ENCODE data around the gene CFHR1.
"Not testable (repeated sequence)": the region's sequence is repeated elsewhere in the genome, so short reads cannot be mapped to it uniquely, and the experiment has no call there.

The CFHR1 gene

GRCh38 chr1:196808529-196809235, 10.8 kb upstream of the CFHR1 start:
- H3K4me1 ChIP-seq (ENCODE audit: control insufficient read depth, insufficient read depth, low read length, poor library complexity, severe bottlenecking) = no peaks in the 10 kb centered on the region
- no peak for DNase-seq
- no peaks in the 10 kb centered on the region for H3K9me3 ChIP-seq (ENCODE audit: control insufficient read depth, low read length)
- H3K4me3 ChIP-seq (ENCODE audit: insufficient read depth, low read depth, low read length, poor library complexity, severe bottlenecking) = no peak overlapping the region
- no peaks in the 10 kb centered on the region for H3K36me3 ChIP-seq (ENCODE audit: control insufficient read depth, insufficient read depth, low read length)
- no peaks in the 10 kb centered on the region for H3K27me3 ChIP-seq (replicated peaks; ENCODE audit: control insufficient read depth, insufficient read depth, low read length, poor library complexity, severe bottlenecking)
- no peak overlapping the region for H3K27ac ChIP-seq (ENCODE audit: insufficient read depth, low read length, poor library complexity, severe bottlenecking)

- not testable (repeated sequence) for H3K36me3 ChIP-seq (ENCODE audit: control insufficient read depth, insufficient read depth, low read length); H3K27ac ChIP-seq (ENCODE audit: insufficient read depth, low read length, poor library complexity, severe bottlenecking); H3K27me3 ChIP-seq (replicated peaks; ENCODE audit: control insufficient read depth, insufficient read depth, low read length, poor library complexity, severe bottlenecking); DNase-seq; H3K4me1 ChIP-seq (ENCODE audit: control insufficient read depth, insufficient read depth, low read length, poor library complexity, severe bottlenecking); H3K4me3 ChIP-seq (ENCODE audit: insufficient read depth, low read depth, low read length, poor library complexity, severe bottlenecking); H3K9me3 ChIP-seq (ENCODE audit: control insufficient read depth, low read length)
Measured at GRCh38 chr1:196817442-196817841, 2.1 kb upstream of the CFHR1 start.

DNA sequence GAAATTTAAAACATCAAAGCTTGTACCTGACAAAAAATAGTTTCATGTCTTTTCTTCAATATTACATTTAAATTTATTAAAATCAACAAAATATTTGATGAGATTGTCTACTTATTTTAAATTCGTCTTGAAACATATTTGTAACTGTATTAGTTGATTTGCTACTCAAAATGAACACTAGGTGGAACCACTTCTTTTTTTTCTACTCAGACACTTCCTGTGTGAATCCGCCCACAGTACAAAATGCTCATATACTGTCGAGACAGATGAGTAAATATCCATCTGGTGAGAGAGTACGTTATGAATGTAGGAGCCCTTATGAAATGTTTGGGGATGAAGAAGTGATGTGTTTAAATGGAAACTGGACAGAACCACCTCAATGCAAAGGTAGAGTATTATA, 8.3 kb downstream of the CFHR1 start:
- H3K27me3 ChIP-seq (replicated peaks; ENCODE audit: control insufficient read depth, insufficient read depth, low read length, poor library complexity, severe bottlenecking); H3K4me1 ChIP-seq (ENCODE audit: control insufficient read depth, insufficient read depth, low read length, poor library complexity, severe bottlenecking); H3K36me3 ChIP-seq (ENCODE audit: control insufficient read depth, insufficient read depth, low read length); H3K27ac ChIP-seq (ENCODE audit: insufficient read depth, low read length, poor library complexity, severe bottlenecking); DNase-seq; H3K4me3 ChIP-seq (ENCODE audit: insufficient read depth, low read depth, low read length, poor library complexity, severe bottlenecking); H3K9me3 ChIP-seq (ENCODE audit: control insufficient read depth, low read length): not testable (repeated sequence)

DNA sequence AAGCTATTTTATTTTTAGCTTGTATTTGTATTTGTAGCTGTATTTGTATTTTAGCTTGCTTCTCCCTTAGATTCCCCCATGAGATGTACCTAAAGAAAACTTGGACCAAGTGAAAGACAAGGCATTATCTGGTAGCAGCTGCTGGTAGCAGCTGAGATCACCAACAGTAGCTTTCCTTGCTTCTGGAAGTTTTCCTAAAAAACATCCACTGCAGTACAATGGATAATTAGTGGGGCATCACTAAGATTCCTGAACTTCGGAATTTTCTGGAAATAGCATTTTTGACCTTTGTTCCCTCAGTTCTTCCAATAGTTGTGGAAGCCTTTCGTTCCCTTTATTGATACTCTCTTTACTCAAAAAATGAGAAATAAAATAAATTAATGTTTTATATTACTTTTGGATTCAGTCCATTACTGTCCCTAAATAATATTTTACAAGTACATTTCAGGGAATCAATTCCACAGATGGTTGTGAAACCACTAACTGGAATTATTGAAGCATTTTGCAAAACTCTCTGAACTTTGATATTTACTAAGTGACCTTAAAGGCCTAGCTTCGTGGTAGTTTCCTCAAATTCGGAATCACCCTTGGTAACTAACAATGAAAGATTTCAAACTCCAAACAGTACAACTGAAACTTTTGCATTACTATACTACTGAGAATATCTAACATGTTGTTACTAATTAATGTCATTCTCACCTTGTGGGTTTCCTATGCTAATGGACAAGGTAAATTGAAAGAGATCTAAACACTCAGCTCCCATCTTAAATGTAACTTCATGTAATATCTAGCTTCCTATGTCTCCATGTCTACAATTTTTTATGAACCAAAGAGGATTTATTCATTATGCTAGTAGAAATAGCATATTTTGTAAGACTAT, 30.3 kb downstream of the CFHR1 start:
- H3K9me3 ChIP-seq (ENCODE audit: control insufficient read depth, low read length); H3K27me3 ChIP-seq (replicated peaks; ENCODE audit: control insufficient read depth, insufficient read depth, low read length, poor library complexity, severe bottlenecking); DNase-seq; H3K27ac ChIP-seq (ENCODE audit: insufficient read depth, low read length, poor library complexity, severe bottlenecking); H3K4me1 ChIP-seq (ENCODE audit: control insufficient read depth, insufficient read depth, low read length, poor library complexity, severe bottlenecking); H3K36me3 ChIP-seq (ENCODE audit: control insufficient read depth, insufficient read depth, low read length); H3K4me3 ChIP-seq (ENCODE audit: insufficient read depth, low read depth, low read length, poor library complexity, severe bottlenecking): not testable (repeated sequence)

DNA sequence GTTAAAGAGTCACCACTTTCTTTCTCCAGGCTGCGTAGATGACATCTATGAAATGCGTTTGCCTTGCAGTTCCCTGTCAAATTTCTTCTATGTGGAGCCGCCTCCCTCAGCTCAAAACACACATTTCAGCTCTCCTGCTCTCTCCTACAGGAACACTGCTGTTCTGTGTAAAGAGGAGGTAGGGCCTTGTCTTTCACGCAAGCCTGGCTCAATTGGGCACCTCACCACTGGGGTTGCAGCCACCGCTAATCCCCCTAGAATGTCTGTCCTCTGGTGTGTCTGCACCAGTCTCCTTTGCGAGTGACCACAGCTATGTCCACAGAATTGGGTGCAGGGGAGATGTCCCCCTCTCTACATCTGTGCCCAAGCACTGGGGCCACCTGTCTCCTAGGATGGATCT, 36.5 kb downstream of the CFHR1 start:
- Histone ChIP-seq H3K4me3 (ENCODE audit: insufficient read depth, low read depth, low read length, poor library complexity, severe bottlenecking) (no peak overlapping the region), H3K4me1 (ENCODE audit: control insufficient read depth, insufficient read depth, low read length, poor library complexity, severe bottlenecking) (no peaks in the 10 kb centered on the region), H3K27ac (ENCODE audit: insufficient read depth, low read length, poor library complexity, severe bottlenecking) (no peak overlapping the region), H3K36me3 (ENCODE audit: control insufficient read depth, insufficient read depth, low read length) (no peaks in the 10 kb centered on the region), H3K27me3 (replicated peaks; ENCODE audit: control insufficient read depth, insufficient read depth, low read length, poor library complexity, severe bottlenecking) (no peaks in the 10 kb centered on the region), H3K9me3 (ENCODE audit: control insufficient read depth, low read length) (no peaks in the 10 kb centered on the region)
- DNase-seq = no peak

- no peaks in the 10 kb centered on the region for H3K27me3 ChIP-seq (replicated peaks; ENCODE audit: control insufficient read depth, insufficient read depth, low read length, poor library complexity, severe bottlenecking)
- H3K9me3 ChIP-seq (ENCODE audit: control insufficient read depth, low read length) = no peaks in the 10 kb centered on the region
- H3K36me3 ChIP-seq (ENCODE audit: control insufficient read depth, insufficient read depth, low read length) = no peaks in the 10 kb centered on the region
- DNase-seq = no peak
- H3K4me3 ChIP-seq (ENCODE audit: insufficient read depth, low read depth, low read length, poor library complexity, severe bottlenecking) = no peak overlapping the region
- no peaks in the 10 kb centered on the region for H3K4me1 ChIP-seq (ENCODE audit: control insufficient read depth, insufficient read depth, low read length, poor library complexity, severe bottlenecking)
- no peak overlapping the region for H3K27ac ChIP-seq (ENCODE audit: insufficient read depth, low read length, poor library complexity, severe bottlenecking)
Measured at GRCh38 chr1:196857188-196857587, 37.7 kb downstream of the CFHR1 start.

- DNase-seq = no peak
- Histone ChIP-seq H3K9me3 (ENCODE audit: control insufficient read depth, low read length) (no peaks in the 10 kb centered on the region), H3K4me1 (ENCODE audit: control insufficient read depth, insufficient read depth, low read length, poor library complexity, severe bottlenecking) (no peaks in the 10 kb centered on the region), H3K27me3 (replicated peaks; ENCODE audit: control insufficient read depth, insufficient read depth, low read length, poor library complexity, severe bottlenecking) (no peaks in the 10 kb centered on the region), H3K36me3 (ENCODE audit: control insufficient read depth, insufficient read depth, low read length) (no peaks in the 10 kb centered on the region), H3K27ac (ENCODE audit: insufficient read depth, low read length, poor library complexity, severe bottlenecking) (no peak overlapping the region), H3K4me3 (ENCODE audit: insufficient read depth, low read depth, low read length, poor library complexity, severe bottlenecking) (no peak overlapping the region)
Measured at GRCh38 chr1:196858811-196859210, 39.3 kb downstream of the CFHR1 start.

GRCh38 chr1:196860323-196860884, 40.9 kb downstream of the CFHR1 start:
- Histone ChIP-seq H3K36me3 (ENCODE audit: control insufficient read depth, insufficient read depth, low read length) (no peaks in the 10 kb centered on the region), H3K4me3 (ENCODE audit: insufficient read depth, low read depth, low read length, poor library complexity, severe bottlenecking) (no peak overlapping the region), H3K27ac (ENCODE audit: insufficient read depth, low read length, poor library complexity, severe bottlenecking) (no peak overlapping the region), H3K9me3 (ENCODE audit: control insufficient read depth, low read length) (no peaks in the 10 kb centered on the region), H3K27me3 (replicated peaks; ENCODE audit: control insufficient read depth, insufficient read depth, low read length, poor library complexity, severe bottlenecking) (no peaks in the 10 kb centered on the region), H3K4me1 (ENCODE audit: control insufficient read depth, insufficient read depth, low read length, poor library complexity, severe bottlenecking) (no peaks in the 10 kb centered on the region)
- DNase-seq = no peak

- DNase-seq = no peak
- Histone ChIP-seq H3K36me3 (ENCODE audit: control insufficient read depth, insufficient read depth, low read length) (no peaks in the 10 kb centered on the region), H3K4me1 (ENCODE audit: control insufficient read depth, insufficient read depth, low read length, poor library complexity, severe bottlenecking) (no peaks in the 10 kb centered on the region), H3K9me3 (ENCODE audit: control insufficient read depth, low read length) (no peaks in the 10 kb centered on the region), H3K27me3 (replicated peaks; ENCODE audit: control insufficient read depth, insufficient read depth, low read length, poor library complexity, severe bottlenecking) (no peaks in the 10 kb centered on the region), H3K4me3 (ENCODE audit: insufficient read depth, low read depth, low read length, poor library complexity, severe bottlenecking) (no peak overlapping the region), H3K27ac (ENCODE audit: insufficient read depth, low read length, poor library complexity, severe bottlenecking) (no peak overlapping the region)
Measured at GRCh38 chr1:196861429-196861828, 41.9 kb downstream of the CFHR1 start.

DNA sequence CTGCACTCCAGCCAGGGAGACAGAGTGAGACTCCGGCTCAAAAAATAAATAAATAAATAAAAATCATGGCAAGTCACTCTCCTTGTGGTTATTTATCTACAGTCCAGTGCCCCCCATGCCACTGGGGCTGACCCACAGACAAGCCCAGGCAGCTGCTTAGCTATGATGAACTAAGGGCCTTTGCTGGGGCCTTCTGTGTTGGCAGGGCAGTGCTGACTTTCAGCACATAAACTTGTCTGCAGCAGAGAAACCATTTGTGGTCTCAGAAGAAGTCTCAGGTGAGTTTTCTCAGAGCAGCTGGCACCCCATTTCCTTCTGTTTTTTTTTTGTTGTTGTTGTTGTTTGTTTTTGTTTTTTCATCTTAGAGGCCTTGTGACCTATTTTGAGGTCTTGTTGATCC, 47.4 kb downstream of the CFHR1 start:
- no peak overlapping the region for H3K4me3 ChIP-seq (ENCODE audit: insufficient read depth, low read depth, low read length, poor library complexity, severe bottlenecking)
- no peaks in the 10 kb centered on the region for H3K4me1 ChIP-seq (ENCODE audit: control insufficient read depth, insufficient read depth, low read length, poor library complexity, severe bottlenecking)
- no peaks in the 10 kb centered on the region for H3K36me3 ChIP-seq (ENCODE audit: control insufficient read depth, insufficient read depth, low read length)
- no peaks in the 10 kb centered on the region for H3K27me3 ChIP-seq (replicated peaks; ENCODE audit: control insufficient read depth, insufficient read depth, low read length, poor library complexity, severe bottlenecking)
- no peaks in the 10 kb centered on the region for H3K9me3 ChIP-seq (ENCODE audit: control insufficient read depth, low read length)
- no peak overlapping the region for H3K27ac ChIP-seq (ENCODE audit: insufficient read depth, low read length, poor library complexity, severe bottlenecking)
- no peak for DNase-seq

Data from effector memory CD4-positive, alpha-beta T cell (primary cell).